GM19023 (cell line): ENCODE measurements around the gene SH3BP2.

Experiments
- ATAC-seq: cut with Tn5 transposase; IDR thresholded peaks from one replicate; pipeline ENCODE4 v1.9.1; 2021; ENCODE audit warnings: mild to moderate bottlenecking, moderate library complexity; ENCODE audit not compliant: unreplicated experiment

The SH3BP2 gene

DNA sequence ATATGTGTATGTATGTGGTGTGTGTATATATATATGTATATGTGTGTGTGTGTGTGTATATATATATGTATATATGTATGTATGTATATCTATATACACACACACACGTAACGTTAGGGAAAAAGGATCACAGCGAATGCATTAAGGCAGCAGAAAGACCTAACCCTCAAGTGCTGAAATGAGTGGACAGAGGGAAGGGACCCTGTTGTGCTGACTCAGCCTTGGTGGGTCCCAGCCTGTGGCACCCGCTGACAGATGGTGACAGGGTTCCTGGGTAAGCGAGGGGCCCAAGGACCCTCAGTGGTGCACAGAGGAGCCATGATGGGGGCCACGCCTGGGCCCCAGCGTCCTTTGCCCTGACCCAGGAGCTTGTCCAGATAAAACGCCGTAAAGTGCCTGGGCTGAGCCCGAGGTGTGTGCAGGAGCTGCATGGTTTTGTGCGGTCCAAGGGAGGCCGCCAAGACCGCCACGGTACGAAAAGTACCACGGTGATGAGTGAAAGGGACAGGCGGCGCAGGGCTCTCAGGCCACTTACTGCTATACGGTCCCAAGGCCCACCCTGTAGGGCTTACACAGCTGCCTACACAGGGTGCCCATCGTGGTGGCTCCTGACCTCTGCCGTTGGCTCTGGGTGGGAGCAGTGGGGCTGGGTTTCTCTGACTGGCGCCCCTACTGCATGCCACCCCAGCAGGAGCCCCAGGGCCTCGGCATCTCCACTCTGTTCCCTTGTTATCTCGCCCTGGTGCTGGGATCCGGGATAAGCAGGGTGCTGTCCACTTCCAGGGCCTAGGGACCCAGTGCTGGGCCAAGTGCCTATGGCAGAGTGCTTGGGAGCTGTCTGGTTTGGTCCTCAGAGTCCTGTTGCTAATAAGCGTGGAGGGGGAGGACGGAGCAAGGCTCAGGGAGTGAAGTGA is 10.0 kb downstream of the SH3BP2 start:
- ATAC-seq: no peak

DNA sequence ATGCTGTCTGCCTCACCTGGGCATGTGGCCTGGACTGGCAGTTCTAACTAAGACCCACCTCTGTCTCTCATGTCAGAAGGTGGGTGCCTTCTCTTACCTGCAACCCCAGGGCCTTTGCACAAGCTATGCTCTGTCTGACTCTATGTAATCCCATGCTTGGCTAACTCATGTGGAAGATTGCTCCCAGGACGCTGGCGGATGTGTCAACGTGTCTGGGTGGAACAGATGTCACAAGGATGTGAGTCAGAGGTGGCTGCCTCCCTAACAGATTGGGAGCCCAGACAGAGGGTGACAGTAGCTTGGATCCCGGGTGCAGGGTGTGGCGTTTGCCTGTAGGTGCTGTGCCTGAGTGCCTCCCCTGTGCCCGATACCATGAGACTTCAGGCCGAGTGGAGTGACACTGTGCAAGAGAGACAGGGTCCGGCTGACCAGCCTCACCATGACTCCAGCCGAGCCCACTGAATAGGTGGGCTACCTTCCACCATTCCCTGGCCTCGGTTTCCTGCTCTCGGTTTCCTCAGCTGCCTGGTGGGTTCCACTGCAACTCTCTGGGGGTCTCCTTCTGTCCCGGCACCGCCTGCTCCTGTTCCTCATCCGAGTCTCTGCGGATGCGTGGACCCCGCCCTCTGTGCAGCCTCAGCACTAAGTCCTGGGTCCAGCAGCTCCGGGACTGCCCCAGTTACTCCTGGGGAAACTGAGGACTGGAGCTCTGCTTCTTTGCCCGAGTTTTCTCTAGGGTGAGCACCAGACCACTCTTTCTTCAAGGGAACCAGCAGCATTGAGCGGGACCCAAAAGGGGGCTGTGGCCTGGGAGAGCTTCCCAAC is 11.0 kb downstream of the SH3BP2 start:
- ATAC-seq: no peak

DNA sequence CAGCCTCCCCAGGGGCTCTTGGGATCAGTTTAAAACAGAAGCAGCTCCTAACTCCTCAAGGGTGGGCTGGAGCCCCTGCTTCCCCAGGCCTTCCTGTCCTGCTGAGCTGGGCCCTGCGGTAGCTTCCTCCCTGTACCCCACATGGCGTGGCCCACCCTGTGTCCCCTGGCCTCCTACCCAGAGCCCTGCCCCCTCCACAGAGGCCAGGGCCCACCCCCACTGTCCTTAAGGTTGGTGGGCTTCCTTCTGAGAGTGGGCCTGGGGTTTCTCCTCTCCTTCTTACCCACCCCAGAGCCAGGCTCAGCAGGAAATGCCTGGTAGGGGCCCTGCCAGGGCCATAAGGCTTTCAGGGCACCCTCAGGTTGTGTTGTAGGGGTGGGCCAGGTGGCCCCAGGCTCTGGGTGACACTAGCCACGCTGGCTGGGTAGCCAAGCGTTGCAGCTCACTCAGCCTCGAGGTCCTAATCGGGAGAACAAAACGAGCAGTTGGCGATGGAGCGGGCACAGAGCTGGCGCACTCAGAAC is 11.6 kb downstream of the SH3BP2 start:
- no peak for ATAC-seq

- ATAC-seq: no peak
Observed at GRCh38 chr4:2804973-2805501, 12.2 kb downstream of the SH3BP2 start.

- no peak for ATAC-seq
Observed at GRCh38 chr4:2805712-2806389, 13.0 kb downstream of the SH3BP2 start.

DNA sequence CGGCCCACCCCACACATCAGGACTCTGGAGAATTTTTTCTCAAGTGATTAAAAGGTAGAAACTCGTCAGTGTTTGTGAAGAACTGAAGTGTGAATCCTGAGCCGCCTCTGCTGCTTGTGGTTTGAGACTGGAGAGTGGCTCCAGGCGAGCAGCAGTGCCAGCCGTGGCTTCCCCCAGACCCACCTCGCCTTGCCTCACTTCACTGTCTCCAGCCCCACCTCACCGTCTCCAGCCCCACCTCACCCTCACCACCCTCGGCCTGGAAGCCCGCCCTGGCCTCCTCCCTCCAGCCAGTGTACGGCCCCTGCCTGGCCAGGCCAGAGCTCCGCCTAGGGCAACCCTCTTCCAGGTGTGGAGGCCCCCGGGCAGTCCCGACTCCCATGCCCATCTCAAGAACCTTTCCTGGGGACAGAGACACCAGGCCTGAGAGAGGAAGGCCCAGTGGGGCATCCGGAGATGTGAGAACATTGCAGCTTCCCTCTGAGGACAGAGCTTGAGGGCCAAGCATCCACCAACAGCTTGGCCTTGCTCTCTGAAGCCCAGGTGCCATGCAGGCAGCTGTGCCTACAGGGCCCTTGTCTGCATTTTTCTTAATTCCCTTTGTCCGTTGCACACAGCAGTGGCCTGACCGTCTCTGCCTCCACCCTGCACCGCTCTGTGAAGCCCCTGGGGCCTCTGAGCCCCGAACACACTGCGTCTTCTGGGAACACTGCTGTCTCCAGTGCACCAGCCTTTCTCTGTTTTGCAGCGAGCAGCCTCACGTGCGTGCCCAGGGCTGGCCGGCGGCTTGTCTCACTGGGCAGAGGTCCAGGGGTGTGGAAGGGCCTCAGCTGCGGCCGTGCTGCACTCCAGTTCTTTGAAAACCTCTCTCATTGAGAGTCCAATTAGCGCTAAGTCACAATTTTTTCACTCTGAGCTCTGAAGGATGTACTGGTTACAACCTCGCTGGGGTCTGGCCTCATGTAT is 13.8 kb downstream of the SH3BP2 start:
- ATAC-seq: no peak

DNA sequence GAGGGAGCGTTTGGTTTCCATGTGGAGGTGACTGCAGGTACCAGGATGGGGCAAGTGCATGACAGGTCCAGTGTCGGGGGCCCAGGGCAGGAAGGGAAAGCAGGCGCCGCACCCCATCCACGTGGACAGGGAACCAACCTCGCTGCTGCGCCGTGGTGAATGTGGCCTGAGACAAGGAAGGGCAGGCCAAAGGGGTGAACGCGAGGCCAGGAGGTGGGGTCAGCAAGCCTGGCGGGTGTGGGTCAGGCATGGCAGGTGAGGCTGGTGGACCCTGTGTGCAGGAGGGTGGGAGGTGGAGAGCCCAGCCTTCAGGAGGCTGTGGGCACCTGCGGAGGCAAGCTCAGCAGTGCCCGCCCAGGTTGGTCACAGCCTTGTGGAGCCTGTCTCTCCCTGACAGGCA is 14.7 kb downstream of the SH3BP2 start:
- no peak for ATAC-seq

- no peak for ATAC-seq
Observed at GRCh38 chr4:2808001-2808400, 15.1 kb downstream of the SH3BP2 start.

DNA sequence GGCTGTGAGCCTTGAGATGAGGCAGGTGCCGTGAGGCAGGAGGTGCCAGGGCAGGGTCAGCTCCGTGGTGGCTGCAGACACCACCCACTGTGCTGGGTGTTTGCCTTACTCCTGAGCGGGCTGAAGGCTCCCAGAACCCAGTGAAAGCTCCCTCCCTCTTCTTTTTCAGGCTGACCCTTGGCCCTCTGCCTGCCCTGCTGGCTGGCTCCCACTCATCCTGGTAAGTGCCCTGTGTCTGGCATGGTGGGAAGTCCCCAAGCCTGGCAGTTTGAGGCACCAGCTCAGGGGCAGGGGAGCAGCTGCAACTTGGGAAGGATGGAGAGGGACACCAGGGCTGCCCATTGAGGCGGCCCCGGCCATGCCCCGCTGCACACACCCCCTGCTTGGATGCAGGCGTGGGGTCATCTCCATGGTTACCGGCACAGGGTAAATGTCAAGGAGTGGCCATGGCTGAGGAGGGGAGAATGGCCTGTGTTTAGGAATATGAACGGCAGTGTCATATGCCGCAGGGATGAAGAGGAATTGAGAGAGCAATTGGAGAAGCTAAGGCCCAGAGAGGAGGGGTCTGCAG is 16.8 kb downstream of the SH3BP2 start:
- ATAC-seq: no peak

- no peak for ATAC-seq
Observed at GRCh38 chr4:2810388-2810787, 17.5 kb downstream of the SH3BP2 start.

DNA sequence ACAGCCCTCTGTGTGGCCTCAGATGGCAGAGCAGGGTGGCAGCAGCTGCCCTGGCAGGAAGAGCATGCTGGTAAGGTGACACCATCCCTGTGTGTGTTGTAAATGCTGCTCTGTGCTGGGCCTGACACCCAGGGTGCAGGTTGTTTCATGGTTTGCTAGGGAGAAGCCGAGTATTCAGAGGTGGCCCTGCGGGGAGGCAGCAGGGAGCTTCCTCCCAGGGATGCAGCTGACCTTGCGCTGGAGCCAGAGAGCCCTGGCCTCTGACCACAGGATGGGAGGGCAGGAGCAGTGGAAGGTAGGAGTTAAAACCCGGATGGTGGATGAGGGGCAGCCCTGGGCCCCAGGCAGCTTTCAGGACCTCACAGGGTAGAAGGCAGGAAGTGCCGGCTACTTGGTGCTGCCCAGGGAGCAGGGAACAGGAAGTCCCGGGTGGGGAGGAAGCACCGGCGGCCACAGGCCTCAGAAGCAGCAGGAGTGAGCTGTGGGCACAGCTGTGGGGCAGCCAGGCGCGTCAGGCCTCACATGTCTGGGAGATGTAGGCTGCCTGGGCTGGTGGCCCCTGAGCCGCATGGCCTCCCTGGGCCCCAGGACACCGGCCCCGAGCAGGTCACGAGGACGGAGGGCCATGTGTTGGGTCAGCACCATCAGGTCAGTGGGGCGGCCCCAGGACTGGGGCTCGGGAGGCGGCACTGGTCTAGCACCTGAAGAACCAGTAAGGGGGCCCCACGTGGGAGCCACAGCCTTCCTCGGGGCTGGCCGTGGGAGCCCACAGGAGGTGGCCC is 19.1 kb downstream of the SH3BP2 start:
- ATAC-seq: peak; percentile 69

DNA sequence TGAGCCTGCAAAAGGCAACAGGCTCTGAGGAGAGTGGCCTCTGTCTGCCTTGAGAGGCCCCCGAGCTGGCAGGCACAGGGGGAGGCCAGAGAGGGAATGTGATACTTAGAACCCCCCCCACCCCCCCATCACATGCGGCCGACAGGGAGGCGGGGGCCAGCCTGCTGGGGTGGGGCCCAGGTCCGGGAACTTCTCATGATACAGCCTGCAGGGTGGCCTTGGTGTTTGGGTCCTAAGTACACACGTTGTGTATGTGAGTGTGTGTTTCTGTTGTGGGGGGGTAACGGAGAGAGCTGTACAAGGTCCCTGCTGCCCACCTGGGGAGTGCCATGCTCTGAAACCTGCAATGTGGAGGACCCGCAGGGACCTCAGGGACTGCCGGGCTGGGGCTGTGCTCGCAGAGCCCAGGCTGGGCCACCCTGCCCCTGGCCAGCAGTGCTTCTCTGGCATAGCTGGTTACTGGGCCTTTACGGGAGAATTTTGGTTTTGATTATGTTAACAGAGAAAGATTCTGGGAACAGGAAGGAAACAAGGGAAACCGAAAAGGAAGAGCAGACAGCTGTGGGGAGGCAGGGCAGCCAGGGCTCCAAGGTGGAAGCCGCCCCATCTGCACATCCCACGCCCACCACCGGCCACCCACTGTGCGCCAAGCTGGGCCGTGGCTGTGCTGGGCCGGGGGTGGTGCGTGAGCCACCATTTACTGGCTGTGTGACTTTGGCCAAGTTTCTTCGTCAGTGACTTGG is 19.9 kb downstream of the SH3BP2 start:
- peak; percentile 7 for ATAC-seq

DNA sequence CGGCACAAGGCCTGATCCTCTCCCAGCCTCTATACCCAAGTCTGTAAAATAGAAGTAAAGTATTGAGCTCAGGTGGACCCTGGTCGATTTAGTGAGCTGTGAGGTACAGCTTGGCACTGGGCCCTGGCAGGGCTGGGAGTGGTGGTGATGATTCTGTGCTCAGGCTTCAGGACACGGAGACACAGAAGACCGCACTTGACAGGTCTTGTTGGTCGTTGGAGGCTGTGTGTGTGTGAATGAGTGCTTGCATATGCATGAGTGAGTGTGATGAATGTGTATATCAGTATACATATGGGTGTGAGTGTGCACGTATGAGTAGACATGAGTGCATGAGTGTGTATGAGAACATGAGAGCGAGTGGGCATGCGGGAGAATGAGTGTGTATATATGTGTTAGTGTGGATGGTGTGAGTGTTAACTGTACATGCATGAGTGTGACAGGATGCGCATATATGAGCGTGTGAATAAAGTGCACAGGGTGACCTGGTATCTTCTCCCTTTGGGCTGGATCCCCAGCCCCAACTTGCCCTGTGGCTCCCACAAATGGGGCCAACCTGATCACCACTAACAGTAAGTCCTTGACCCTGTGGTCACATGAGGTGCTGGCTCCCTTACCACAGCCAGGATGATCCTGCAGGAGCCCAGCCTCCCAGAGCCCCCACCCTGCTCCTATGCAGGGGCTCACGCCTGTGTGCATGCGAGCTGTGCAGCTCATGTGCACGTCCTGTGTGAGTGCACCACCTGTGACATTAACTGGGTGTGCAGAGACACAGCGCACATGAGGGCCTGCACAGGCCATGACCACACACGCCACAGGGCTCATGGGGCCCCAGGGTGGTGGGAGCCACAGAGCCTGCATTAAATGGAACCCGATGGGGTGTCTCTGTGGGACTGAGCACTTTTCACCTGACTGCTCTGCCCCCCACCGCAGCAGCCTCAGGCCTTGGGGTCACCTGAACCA is 20.8 kb downstream of the SH3BP2 start:
- no peak for ATAC-seq

- ATAC-seq: no peak
Observed at GRCh38 chr4:2814627-2815270, 21.9 kb downstream of the SH3BP2 start.

DNA sequence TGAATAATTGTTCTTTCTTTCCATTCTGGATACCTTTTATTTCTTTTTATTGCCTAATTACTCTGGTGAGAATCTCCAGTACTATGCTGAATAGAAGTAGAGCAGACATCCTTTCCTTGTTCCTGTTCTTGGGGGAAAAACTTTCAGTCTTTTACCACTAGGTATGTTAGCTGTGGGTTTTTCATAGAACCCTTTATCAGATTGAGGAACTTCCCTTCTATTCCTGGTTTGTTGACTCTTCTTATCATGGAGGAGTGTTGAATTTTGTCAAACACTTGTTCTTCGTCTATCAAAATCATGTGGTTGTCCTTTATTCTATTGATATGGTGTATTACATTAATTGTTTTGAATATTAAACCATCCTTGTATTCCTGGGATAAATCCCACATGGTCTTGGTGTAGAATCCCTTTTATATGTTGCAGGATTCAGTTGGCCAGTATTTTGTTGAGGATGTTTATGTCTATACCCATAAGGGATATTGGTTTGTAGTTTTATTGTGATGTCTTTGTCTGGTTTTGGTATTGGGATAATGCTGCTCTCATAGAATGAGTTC is 23.6 kb downstream of the SH3BP2 start:
- ATAC-seq: no peak

DNA sequence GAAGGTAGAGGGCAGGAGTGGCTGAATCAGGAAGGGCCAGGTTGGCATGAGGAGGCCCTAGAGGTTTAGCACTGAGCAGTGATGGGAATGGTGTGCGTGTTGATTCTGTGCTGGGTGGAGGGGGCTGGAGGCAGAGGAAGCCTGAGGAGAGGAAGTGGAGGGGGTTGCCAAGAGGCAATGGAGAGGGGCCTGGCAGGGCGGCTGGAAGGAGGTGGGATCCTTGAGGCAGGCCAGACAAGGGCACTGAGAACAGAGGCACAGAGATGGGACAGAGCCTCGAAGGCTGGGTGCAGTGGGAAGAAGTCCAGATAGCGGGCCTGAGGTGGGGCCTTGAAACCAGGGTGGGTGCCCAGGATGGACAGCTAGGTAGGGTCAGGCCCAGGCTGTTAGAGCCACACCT is 24.3 kb downstream of the SH3BP2 start:
- no peak for ATAC-seq
